Activated CD8-positive, alpha-beta memory T cell treated with anti-CD3 and anti-CD28 coated beads, Interleukin-2, amount 50 U/mL, for 1 hour (primary cell): ENCODE results near the gene HTT.

ENCODE experiments used
- DNase-seq: peaks from one replicate; pipeline ENCODE4 v3.0.0-alpha.2; 2020; ENCODE audit errors: extremely low read depth

The HTT gene

DNA sequence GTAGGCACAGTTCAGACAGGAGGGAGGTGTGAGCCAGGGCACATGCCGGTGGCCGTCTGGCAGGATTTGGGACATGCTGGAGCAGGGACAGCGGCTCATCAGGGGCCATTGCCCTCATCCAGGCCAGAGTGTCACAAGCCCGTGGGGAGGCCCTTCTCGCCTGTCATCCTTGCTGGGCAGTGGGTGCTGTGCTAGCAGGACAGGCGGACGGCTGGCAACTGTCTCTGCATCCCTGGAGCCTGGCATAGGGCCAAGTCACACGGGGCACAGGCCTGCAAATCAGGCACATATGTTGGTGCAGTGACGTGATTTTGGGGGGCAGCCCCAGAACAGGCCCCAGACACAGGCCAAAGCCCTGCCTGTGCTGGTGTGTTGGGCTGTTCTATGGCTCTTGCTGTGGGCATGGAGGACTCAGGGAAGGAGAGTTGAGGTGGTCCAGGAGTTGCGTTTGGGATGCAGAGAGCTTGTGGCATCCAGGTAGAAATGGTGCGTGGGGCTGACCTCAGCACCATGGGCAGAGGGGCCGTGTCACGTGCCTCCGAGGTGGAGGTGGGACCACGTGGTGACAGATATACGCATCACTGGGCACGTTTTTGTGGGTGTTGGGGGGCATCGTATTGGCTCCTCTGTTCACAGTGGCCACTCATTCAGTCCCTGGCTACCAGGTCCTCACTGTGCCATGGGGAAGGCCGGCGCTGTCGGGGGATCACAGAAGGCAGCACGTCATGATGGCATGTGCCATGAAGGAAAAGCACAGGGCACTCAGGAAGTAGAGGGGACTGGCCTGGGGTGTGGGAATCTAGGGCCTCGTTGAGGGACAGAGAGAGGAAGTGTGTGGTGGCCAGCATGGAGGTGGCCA is 159.9 kb downstream of the HTT start:
- no peak for DNase-seq

DNA sequence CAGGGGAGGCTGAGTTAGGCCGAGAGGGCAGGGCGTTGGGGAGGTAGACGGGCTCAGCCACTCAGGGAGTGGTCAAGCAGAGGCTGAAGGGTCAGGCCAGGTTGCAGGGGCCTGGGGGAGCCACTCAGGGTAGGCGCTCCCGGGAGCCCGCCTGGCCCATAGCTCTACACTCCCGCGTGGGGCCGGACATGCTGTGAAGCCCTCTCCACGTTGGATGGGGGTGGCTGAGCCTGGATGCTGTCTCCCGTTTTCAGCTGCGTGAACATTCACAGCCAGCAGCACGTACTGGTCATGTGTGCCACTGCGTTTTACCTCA is 160.5 kb downstream of the HTT start:
- DNase-seq, result no peak

DNA sequence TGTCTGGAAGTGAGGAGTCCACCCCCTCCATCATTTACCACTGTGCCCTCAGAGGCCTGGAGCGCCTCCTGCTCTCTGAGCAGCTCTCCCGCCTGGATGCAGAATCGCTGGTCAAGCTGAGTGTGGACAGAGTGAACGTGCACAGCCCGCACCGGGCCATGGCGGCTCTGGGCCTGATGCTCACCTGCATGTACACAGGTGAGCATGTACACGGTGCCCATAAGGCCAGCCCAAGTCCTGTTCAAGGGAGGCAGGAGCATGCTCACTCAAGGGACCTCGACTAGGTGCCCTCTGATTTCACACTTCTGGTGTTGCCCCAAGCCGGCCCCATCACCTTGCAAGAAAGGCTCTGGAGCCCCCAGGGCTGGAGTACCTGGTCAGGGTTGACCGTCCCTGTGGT is 161.1 kb downstream of the HTT start:
- no peak for DNase-seq

GRCh38 chr4:3236326-3236878 is 161.9 kb downstream of the HTT start:
- DNase-seq, result no peak

DNA sequence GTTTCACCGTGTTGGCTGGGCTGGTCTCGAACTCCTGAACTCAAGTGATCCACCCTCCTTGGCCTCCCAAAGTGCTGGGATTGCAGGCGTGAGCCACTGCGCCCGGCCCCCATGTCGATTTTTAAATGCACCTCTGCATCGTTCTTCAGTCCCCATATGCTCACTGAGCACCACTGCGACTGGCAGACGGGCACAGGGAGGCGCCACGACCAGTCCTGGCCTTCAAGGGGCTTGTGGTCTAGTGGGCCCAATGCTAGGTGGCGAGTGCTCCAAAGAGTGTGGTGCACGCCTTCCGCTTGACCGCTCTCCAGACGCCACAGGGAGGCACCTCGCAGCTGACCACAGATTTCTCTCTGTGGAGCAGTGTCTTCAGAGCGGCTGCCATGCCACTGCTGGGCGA is 162.8 kb downstream of the HTT start:
- DNase-seq, result no peak

- no peak for DNase-seq
These were observed 163.5 kb downstream of the HTT start for GRCh38 chr4:3237712-3238560.

- no peak for DNase-seq
These were observed 164.2 kb downstream of the HTT start for GRCh38 chr4:3238721-3239120.

GRCh38 chr4:3239303-3239702 is 164.8 kb downstream of the HTT start:
- no peak for DNase-seq

- no peak for DNase-seq
These were observed 165.8 kb downstream of the HTT start for GRCh38 chr4:3239998-3240920.

DNA sequence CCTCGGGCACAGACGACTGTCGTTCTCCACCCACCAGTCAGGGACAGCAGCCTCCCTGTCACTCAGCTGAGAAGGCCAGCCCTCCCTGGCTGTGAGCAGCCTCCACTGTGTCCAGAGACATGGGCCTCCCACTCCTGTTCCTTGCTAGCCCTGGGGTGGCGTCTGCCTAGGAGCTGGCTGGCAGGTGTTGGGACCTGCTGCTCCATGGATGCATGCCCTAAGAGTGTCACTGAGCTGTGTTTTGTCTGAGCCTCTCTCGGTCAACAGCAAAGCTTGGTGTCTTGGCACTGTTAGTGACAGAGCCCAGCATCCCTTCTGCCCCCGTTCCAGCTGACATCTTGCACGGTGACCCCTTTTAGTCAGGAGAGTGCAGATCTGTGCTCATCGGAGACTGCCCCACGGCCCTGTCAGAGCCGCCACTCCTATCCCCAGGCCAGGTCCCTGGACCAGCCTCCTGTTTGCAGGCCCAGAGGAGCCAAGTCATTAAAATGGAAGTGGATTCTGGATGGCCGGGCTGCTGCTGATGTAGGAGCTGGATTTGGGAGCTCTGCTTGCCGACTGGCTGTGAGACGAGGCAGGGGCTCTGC is 166.5 kb downstream of the HTT start:
- DNase-seq, result no peak

GRCh38 chr4:3241898-3242524 is 167.5 kb downstream of the HTT start:
- DNase-seq, result no peak

DNA sequence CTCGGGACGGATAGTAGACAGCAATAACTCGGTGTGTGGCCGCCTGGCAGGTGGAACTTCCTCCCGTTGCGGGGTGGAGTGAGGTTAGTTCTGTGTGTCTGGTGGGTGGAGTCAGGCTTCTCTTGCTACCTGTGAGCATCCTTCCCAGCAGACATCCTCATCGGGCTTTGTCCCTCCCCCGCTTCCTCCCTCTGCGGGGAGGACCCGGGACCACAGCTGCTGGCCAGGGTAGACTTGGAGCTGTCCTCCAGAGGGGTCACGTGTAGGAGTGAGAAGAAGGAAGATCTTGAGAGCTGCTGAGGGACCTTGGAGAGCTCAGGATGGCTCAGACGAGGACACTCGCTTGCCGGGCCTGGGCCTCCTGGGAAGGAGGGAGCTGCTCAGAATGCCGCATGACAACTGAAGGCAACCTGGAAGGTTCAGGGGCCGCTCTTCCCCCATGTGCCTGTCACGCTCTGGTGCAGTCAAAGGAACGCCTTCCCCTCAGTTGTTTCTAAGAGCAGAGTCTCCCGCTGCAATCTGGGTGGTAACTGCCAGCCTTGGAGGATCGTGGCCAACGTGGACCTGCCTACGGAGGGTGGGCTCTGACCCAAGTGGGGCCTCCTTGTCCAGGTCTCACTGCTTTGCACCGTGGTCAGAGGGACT is 168.8 kb downstream of the HTT start:
- DNase-seq, result no peak

- DNase-seq, result no peak
These were observed 169.5 kb downstream of the HTT start for GRCh38 chr4:3244002-3244401.

DNA sequence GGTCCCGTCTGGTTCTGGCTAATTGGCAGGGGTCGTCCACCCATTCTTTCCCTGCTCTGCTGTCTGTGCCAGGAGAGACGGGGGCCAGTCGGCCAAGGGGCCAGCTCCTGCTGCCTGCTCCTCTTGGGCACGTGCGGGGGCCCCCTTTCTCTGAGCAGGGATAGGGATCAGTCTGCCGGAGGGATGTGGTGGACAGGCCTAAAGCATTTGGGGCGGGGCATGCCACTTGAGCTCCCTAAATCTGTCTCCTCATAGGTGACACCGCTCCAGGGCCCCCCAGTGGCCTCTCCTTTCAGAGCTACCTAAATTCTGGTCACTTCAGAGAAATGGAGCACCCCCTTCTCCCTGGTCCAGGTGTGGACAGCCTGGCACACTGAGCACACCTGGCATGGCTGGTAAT is 170.3 kb downstream of the HTT start:
- DNase-seq, result no peak

DNA sequence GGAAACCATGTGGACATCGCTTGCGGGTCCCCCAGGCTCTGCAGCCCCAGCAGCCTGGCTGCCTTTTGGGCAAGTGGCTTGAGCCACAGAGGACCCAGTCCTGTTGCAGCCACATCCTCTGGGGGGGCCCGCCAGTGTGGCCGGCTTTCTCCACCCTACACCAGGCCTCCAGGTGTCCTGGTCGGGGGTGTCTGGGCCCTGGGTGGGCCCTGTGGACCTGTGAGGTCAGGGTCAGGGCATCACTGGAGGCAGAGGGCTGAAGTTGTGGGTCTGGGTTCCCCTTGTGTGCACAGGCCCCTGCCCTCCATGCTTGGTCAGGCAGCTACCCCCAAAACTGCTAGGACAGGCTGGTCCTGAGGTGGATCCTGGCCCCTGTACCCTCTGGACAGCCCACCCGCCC is 171.2 kb downstream of the HTT start:
- DNase-seq, result no peak

GRCh38 chr4:3246458-3247398 is 172.2 kb downstream of the HTT start:
- no peak for DNase-seq

DNA sequence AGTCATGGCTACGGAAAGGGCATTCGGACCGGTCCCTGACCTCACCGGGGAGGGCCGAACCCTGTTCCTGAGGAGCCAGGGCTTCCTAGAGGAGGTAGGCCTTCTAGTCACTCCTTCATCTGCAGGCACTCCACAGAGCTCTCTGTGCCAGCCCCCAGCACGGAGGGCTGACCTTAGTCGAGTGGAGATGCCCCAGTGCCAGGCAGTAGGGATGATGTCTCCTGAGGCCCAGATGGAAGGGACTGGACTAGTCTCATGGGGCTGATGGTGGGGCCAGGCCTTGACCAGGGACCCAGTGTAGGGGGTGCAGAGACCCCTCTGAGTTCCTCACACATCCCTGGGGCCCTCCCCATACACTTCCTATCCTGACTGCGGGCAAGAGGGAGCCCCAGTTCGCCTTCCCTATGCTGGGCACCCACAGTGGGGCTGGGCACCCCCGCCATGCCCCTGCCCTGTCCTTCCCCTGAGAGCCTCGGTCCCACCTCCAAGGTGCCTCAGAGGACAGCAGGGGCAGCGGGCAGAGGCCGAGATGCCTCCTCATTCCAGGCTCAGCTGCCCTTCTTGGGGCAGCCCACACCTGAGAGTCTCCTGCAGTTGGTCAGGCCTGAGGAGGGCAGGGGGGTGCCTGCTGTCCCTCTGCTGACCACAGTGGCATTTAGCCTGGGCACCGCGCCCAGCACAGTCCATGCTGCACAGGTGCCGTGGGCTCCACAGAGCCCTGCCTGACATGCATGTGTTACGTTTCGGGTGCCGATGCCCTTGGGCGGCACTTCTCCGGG is 173.1 kb downstream of the HTT start:
- DNase-seq, result no peak

DNA sequence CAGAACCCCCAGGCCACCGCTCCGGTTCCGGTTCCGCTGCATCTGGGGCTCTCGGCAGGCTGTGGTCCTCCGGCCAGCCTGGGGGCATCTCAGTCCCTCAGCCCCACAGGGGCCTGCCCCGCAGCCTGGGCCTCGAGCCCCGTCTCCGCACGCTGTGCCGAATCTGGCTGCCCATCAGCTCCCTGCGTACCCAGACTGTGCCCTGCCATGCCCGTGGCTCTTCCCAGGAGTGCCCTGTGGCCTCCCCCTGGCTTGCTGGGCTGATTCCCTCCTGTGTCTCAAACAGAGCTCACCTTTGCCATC is 173.6 kb downstream of the HTT start:
- no peak for DNase-seq
